GM23248 (cell line): Measurements from ENCODE around the gene SERPINA4. TPM values are rescaled to one million over a fixed set of nuclear protein-coding genes. Genes with fewer than 3 reads are reported as not detected.

Source experiments
- DNase-seq: peaks from one replicate; pipeline ENCODE4 v3.0.0-alpha.2; 2015
- H2AFZ ChIP-seq: fragments of 200-600 bp; sonication (generic); 2 replicates; pipeline ENCODE4 v1.6.1; 2016; ENCODE audit warnings: antibody characterized with exemption
- H3F3A ChIP-seq: fragments of 200-600 bp; sonication (generic); 2 replicates; pipeline ENCODE4 v1.6.1; 2016; ENCODE audit warnings: mild to moderate bottlenecking, antibody characterized with exemption, mixed run types; ENCODE audit not compliant: insufficient read depth
- H3K27ac ChIP-seq: fragments of 200-600 bp; sonication (generic); 2 replicates; pipeline ENCODE4 v1.5.1; 2016; ENCODE audit warnings: mild to moderate bottlenecking
- H3K27me3 ChIP-seq: fragments of 200-600 bp; sonication (generic); replicated peaks from 2 replicates; pipeline ENCODE4 v1.6.1; 2016; ENCODE audit warnings: mild to moderate bottlenecking; ENCODE audit not compliant: insufficient read depth
- H3K36me3 ChIP-seq: fragments of 200-600 bp; sonication (generic); 2 replicates; pipeline ENCODE4 v1.6.1; 2016; ENCODE audit warnings: low read depth, mild to moderate bottlenecking
- H3K4me1 ChIP-seq: fragments of 200-600 bp; sonication (generic); 2 replicates; pipeline ENCODE4 v1.6.1; 2016; ENCODE audit warnings: mild to moderate bottlenecking; ENCODE audit not compliant: insufficient read depth
- H3K4me2 ChIP-seq: fragments of 200-600 bp; sonication (generic); one replicate; pipeline ENCODE4 v1.6.1; 2016; ENCODE audit warnings: mild to moderate bottlenecking; ENCODE audit not compliant: unreplicated experiment
- H3K4me3 ChIP-seq: fragments of 200-600 bp; sonication (generic); 2 replicates; pipeline ENCODE4 v1.5.1; 2016; ENCODE audit warnings: mild to moderate bottlenecking
- H3K79me2 ChIP-seq: fragments of 200-600 bp; sonication (generic); 2 replicates; pipeline ENCODE4 v1.6.1; 2016; ENCODE audit warnings: mild to moderate bottlenecking; ENCODE audit not compliant: insufficient read depth
- H3K9ac ChIP-seq: fragments of 200-600 bp; sonication (generic); 2 replicates; pipeline ENCODE4 v1.6.1; 2016; ENCODE audit warnings: mild to moderate bottlenecking
- H3K9me2 ChIP-seq: fragments of 200-600 bp; sonication (generic); 2 replicates; pipeline ENCODE4 v1.6.1; 2016; ENCODE audit warnings: mixed run types, mild to moderate bottlenecking, moderate library complexity; ENCODE audit not compliant: insufficient read depth
- H3K9me3 ChIP-seq: fragments of 200-600 bp; sonication (generic); one replicate; pipeline ENCODE4 v1.6.1; 2017; ENCODE audit warnings: low read depth
- H4K20me1 ChIP-seq: fragments of 200-600 bp; sonication (generic); 2 replicates; pipeline ENCODE4 v1.6.0; 2016; ENCODE audit not compliant: insufficient read depth
- EZH2 ChIP-seq: fragments of 200-600 bp; sonication (generic); IDR thresholded peaks from 2 replicates; pipeline ENCODE4 v1.6.1; 2018; ENCODE audit warnings: antibody characterized with exemption, mild to moderate bottlenecking; ENCODE audit not compliant: insufficient read depth, poor library complexity, severe bottlenecking
- EZH2phosphoT487 ChIP-seq: fragments of 200-600 bp; sonication (generic); IDR thresholded peaks from 2 replicates; pipeline ENCODE4 v1.6.1; 2018; ENCODE audit warnings: antibody characterized with exemption, moderate library complexity, mild to moderate bottlenecking, low read depth; ENCODE audit not compliant: insufficient read depth
- WGBS, 2 experiments: methylation state at CpG; one replicate each; pipeline ENCODE4 v1.1.6; 2015 to 2017; ENCODE audit warnings: low lambda C conversion rate in 2 of 2, low coverage in 1 of 2; ENCODE audit errors: missing lambda C conversion rate in 2 of 2; 5-methylcytosine and 5-hydroxymethylcytosine counted together
- in situ Hi-C: fragments of 300-500 bp; cut with MboI; formaldehyde crosslinking; loops from 2 replicates; pipeline ENCODE4 v1.15.0; 2020
- polyA plus RNA-seq: library from polyadenylated mRNA; unstranded; fragments of >200 nt; fragmentation: Nextera tagmentation; extraction: Ambion mirVana; gene quantifications from 2 replicates; pipeline ENCODE4 v1.2.1, GENCODE V29; 2016
- total RNA-seq: library from RNA; depleted of rRNA; stranded (reverse); fragments of >200 nt; shearing (Covaris generic); gene quantifications from 2 replicates; pipeline ENCODE4 v1.2.3, GENCODE V29; 2014; rRNA removed

Gene SERPINA4, protein sequence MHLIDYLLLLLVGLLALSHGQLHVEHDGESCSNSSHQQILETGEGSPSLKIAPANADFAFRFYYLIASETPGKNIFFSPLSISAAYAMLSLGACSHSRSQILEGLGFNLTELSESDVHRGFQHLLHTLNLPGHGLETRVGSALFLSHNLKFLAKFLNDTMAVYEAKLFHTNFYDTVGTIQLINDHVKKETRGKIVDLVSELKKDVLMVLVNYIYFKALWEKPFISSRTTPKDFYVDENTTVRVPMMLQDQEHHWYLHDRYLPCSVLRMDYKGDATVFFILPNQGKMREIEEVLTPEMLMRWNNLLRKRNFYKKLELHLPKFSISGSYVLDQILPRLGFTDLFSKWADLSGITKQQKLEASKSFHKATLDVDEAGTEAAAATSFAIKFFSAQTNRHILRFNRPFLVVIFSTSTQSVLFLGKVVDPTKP
- total RNA-seq (not detected in 2 replicates), polyA plus RNA-seq (not detected in 2 replicates)

DNA sequence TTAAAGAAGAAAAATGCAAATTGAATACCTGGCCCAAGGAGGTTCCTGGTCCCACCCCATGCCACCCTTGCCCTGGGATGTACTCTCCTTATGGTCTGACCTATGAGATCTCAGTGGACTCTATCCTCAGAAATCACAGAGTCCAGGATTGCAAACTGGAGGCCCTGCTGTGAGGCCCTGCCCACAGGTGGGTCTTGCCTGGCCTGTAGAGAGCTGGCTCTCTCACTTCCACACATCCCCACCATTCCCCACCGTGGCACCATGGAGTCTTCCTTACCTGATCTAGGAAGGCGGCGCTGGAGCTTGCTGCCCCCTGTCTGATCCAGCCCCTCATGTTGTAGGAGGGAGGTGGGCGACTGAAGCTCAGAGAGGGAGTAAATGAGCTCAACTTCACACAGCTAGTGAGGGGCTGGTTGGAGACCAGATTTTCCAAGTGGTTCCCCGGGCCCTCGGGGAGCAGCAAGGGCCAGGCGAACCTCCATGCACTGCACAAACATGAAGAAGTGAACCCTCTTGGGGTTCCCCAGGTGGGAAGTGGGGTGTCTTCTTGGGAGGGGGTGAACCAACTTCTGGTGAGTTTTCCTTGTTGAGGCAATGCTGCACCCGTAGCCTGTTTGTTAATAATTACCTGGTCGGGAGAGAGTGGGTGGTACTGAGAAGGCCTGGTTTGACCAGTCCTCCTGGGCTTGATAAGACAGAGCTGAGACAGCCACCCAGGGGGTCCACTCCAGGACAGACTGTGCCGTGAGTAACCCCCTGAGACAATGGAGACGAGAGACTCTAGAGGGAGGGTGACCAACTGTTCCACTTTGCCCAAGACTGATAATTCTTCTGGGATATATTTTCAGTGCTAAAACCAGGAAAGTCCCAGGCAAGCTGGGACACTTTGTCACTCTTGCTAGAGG is at the start of gene SERPINA4:
Gene SERPINA4 (plus strand): TSS at position 692 of the 905 bp plus-strand sequence. CDS start 2,041 bp downstream, outside the sequence.
- Histone ChIP-seq H2AFZ (no peak within 1 kb of the TSS), H3K9me3 (no peaks in the 10 kb centered on the region), H3K4me2 (no peak within 1 kb of the TSS), H3K27ac (no peak within 1 kb of the TSS), H4K20me1 (no peaks in the 10 kb centered on the region), H3K79me2 (no peaks in the 10 kb centered on the region), H3K9ac (no peak within 1 kb of the TSS), H3K36me3 (no peaks in the 10 kb centered on the region), H3K9me2 (no peaks in the 10 kb centered on the region), H3K27me3 (peaks cover 7% of the 10 kb centered on the region; the same call in 1 of the 2 replicates), H3K4me3 (no peak within 1 kb of the TSS), H3K4me1 (no peaks in the 10 kb centered on the region), H3F3A (no peaks in the 10 kb centered on the region)
- no peak for TF ChIP-seq EZH2
- TF ChIP-seq EZH2phosphoT487: no peak
- DNase-seq: no peak
- in situ Hi-C loops: no loop called here
- WGBS, 2 experiments: 61 to 63% methylated on average over 11 of the region's 11 CpGs

DNA sequence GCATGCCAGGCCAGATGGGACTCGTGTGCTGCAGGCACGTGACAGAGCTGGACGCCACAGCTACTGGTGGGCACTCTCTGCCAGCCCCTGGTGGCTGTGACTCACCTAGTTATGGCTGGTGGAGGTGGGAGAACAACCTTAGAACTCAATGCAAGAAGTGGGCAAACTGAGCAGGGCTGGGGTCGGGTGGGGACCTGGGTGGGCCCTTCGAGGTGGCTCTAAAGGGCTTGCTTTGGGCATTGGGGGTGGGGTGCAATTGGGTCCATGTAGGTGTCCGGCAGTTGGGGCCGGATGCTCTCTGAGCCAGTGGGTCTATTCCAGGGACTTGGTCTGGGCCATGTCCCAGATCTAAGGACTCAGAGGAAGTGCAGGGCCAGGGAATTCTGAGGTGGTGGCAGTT is 46.9 kb upstream of the SERPINA4 start:
- WGBS, 2 experiments: 46 to 55% methylated on average over 7 of the region's 7 CpGs

DNA sequence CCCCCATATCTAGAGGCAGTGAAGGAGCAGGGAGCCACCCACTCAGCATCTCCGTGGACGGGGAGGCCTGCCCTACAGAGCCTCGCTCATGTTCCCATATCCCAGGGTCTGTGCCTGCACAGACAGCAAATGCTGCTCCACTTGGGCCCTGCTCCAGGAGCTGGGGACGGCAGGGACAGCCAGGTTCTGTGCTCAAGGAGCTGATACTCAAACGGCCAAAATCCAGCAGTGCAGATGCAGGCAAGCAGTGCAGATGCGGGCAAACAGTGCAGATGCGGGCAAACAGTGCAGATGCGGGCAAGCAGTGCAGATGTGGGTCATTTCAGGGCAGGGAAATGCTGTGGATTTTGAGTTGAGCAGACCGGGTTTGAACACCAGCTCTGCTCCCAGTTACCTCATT is 45.8 kb upstream of the SERPINA4 start:
- no peaks in the 10 kb centered on the region for H3K79me2 ChIP-seq
- no peak for DNase-seq
- H3F3A ChIP-seq: no peaks in the 10 kb centered on the region
- H4K20me1 ChIP-seq: no peaks in the 10 kb centered on the region
- TF ChIP-seq EZH2phosphoT487: no peak
- no peak for TF ChIP-seq EZH2
- H3K27ac ChIP-seq: no peak overlapping the region
- H3K4me1 ChIP-seq: no peaks in the 10 kb centered on the region
- no peaks in the 10 kb centered on the region for H3K9me3 ChIP-seq
- no peaks in the 10 kb centered on the region for H3K9me2 ChIP-seq
- 42 to 51% methylated on average over 9 of the region's 9 CpGs for WGBS, 2 experiments
- H3K36me3 ChIP-seq: no peaks in the 10 kb centered on the region
- no peak overlapping the region for H3K9ac ChIP-seq
- in situ Hi-C loops: no loop called here
- H3K4me3 ChIP-seq: no peak overlapping the region
- no peak overlapping the region for H2AFZ ChIP-seq
- peaks cover 17% of the 10 kb centered on the region; the same call in 1 of the 2 replicates for H3K27me3 ChIP-seq
- H3K4me2 ChIP-seq: no peak overlapping the region

More for the DNA sequence above, 46.9 kb upstream of the SERPINA4 start:
- Histone ChIP-seq H3F3A (no peaks in the 10 kb centered on the region), H3K4me1 (no peaks in the 10 kb centered on the region), H3K79me2 (no peaks in the 10 kb centered on the region), H3K27me3 (peaks cover 17% of the 10 kb centered on the region; the same call in 1 of the 2 replicates), H3K9me2 (no peaks in the 10 kb centered on the region), H2AFZ (no peak overlapping the region), H3K4me3 (no peak overlapping the region), H3K9ac (no peak overlapping the region), H3K9me3 (no peaks in the 10 kb centered on the region), H3K27ac (no peak overlapping the region), H3K4me2 (no peak overlapping the region), H4K20me1 (no peaks in the 10 kb centered on the region), H3K36me3 (no peaks in the 10 kb centered on the region)
- in situ Hi-C loops: no loop called here
- no peak for TF ChIP-seq EZH2
- no peak for TF ChIP-seq EZH2phosphoT487
- DNase-seq: no peak

DNA sequence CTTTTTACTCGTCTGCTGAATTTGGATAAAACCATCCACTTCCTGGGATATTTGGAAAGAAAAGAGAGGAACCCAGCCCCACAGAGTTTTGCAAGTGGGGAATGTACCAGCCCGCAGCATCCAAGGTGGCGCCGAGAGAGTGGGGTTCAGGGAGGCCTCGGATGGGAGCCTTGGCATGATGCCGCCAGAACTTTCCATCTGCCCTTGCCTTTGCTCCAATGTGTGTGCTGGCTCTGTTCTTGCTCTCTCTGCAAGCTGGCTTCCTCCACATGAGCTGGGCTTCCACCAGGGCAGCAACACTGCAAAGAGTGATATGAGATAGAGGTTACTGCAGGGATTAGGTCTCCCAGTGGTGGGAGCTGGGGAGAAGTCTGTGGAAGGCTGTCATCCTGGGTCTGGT is 45.4 kb upstream of the SERPINA4 start:
- H3K9me2 ChIP-seq: no peaks in the 10 kb centered on the region
- in situ Hi-C loops: no loop called here
- 43 to 47% methylated on average over 6 of the region's 6 CpGs for WGBS, 2 experiments

More for the DNA sequence above, 45.4 kb upstream of the SERPINA4 start:
- no peak overlapping the region for H2AFZ ChIP-seq
- no peaks in the 10 kb centered on the region for H4K20me1 ChIP-seq
- TF ChIP-seq EZH2 (no peak), EZH2phosphoT487 (no peak)
- H3F3A ChIP-seq: no peaks in the 10 kb centered on the region
- H3K27me3 ChIP-seq: peaks cover 17% of the 10 kb centered on the region; the same call in 1 of the 2 replicates
- no peak overlapping the region for H3K9ac ChIP-seq
- H3K4me2 ChIP-seq: no peak overlapping the region
- DNase-seq: no peak
- H3K27ac ChIP-seq: no peak overlapping the region
- H3K4me3 ChIP-seq: no peak overlapping the region
- H3K9me3 ChIP-seq: no peaks in the 10 kb centered on the region
- H3K36me3 ChIP-seq: no peaks in the 10 kb centered on the region
- H3K4me1 ChIP-seq: no peaks in the 10 kb centered on the region
- H3K79me2 ChIP-seq: no peaks in the 10 kb centered on the region
